WERI-Rb-1 (cell line): ENCODE results near the gene ATXN1.

Experiments
- DNase-seq: peaks from one replicate; pipeline ENCODE4 v3.0.0-alpha.2; 2020
- H3K27ac ChIP-seq: fragments of 250-450 bp; sonication (Bioruptor Pico); 2 replicates; pipeline ENCODE4 v1.5.1; 2020; ENCODE audit warnings: mild to moderate bottlenecking, moderate library complexity
- H3K27me3 ChIP-seq: fragments of 250-450 bp; sonication (Bioruptor Pico); 2 replicates; pipeline ENCODE4 v1.5.1; 2021; ENCODE audit warnings: mild to moderate bottlenecking, low read depth, moderate library complexity; ENCODE audit not compliant: insufficient read depth, severe bottlenecking
- H3K36me3 ChIP-seq: fragments of 250-450 bp; sonication (Bioruptor Pico); 2 replicates; pipeline ENCODE4 v1.5.1; 2020; ENCODE audit warnings: mild to moderate bottlenecking, moderate library complexity
- H3K4me3 ChIP-seq: 2 replicates; pipeline ENCODE4 v1.5.1; 2011; ENCODE audit warnings: low read depth, mild to moderate bottlenecking, control low read depth, low read length
- H3K9me3 ChIP-seq: fragments of 250-450 bp; sonication (Bioruptor Pico); 2 replicates; pipeline ENCODE4 v1.5.1; 2021; ENCODE audit warnings: mild to moderate bottlenecking, moderate library complexity; ENCODE audit not compliant: severe bottlenecking
- TF ChIP-seq, protein P1 (sequence below): IDR thresholded peaks from 2 replicates; pipeline ENCODE4 v1.5.1; 2011; ENCODE audit warnings: low read depth, mild to moderate bottlenecking, control low read depth, inconsistent platforms, low read length

Gene ATXN1

DNA sequence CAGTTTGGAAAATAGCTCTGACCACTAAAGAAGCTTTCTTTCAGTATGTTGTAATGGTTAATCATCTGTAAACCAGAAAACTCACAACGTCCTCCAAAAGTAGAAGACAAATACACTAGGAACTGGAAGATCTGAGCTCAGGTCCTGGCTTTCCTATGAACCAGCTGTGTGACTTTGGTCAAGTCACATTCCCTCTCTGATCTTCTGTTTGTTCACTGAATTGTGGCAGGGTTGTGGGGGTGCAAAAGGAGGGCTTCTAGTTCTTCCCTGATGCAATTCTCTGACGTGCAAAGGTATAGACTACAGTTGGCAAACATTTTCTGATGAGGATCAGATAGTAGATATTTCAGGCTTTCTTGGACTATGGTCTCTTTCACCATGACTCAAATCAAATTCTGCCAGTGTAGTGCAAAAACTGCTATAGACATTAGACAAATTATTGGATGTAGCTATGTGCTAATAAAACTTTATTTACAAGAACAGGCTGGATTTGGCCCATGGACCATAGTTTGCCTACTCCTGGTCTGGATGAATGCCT is 44.9 kb downstream of the ATXN1 start:
- Histone ChIP-seq H3K27me3 (no peaks in the 10 kb centered on the region), H3K4me3 (no peak overlapping the region), H3K9me3 (no peaks in the 10 kb centered on the region), H3K27ac (no peak overlapping the region), H3K36me3 (no peaks in the 10 kb centered on the region)
- TF ChIP-seq, protein P1, sequence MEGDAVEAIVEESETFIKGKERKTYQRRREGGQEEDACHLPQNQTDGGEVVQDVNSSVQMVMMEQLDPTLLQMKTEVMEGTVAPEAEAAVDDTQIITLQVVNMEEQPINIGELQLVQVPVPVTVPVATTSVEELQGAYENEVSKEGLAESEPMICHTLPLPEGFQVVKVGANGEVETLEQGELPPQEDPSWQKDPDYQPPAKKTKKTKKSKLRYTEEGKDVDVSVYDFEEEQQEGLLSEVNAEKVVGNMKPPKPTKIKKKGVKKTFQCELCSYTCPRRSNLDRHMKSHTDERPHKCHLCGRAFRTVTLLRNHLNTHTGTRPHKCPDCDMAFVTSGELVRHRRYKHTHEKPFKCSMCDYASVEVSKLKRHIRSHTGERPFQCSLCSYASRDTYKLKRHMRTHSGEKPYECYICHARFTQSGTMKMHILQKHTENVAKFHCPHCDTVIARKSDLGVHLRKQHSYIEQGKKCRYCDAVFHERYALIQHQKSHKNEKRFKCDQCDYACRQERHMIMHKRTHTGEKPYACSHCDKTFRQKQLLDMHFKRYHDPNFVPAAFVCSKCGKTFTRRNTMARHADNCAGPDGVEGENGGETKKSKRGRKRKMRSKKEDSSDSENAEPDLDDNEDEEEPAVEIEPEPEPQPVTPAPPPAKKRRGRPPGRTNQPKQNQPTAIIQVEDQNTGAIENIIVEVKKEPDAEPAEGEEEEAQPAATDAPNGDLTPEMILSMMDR: no peak
- DNase-seq: no peak

DNA sequence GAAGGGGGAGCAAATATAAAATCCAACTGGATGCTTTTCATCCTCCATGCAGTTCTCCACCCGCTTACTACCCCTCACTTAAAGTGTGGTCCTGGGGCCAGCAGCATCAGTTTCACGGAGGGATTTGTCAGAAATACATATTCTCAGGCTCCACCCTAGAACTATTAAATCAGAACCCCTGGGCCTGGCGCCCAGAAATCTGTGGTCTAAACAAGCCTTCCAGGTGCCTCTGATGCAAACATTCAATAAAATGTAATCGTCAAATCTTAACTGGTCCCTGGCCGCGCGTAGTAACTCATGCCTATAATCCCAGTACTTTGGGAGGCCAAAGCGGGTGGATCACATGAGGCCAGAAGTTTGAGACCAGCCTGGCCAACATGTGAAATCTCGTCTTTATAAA is 47.7 kb downstream of the ATXN1 start:
- no peaks in the 10 kb centered on the region for H3K9me3 ChIP-seq
- no peak overlapping the region for H3K4me3 ChIP-seq
- TF ChIP-seq, protein P1: no peak
- DNase-seq: no peak
- no peaks in the 10 kb centered on the region for H3K36me3 ChIP-seq
- no peaks in the 10 kb centered on the region for H3K27me3 ChIP-seq
- no peak overlapping the region for H3K27ac ChIP-seq

DNA sequence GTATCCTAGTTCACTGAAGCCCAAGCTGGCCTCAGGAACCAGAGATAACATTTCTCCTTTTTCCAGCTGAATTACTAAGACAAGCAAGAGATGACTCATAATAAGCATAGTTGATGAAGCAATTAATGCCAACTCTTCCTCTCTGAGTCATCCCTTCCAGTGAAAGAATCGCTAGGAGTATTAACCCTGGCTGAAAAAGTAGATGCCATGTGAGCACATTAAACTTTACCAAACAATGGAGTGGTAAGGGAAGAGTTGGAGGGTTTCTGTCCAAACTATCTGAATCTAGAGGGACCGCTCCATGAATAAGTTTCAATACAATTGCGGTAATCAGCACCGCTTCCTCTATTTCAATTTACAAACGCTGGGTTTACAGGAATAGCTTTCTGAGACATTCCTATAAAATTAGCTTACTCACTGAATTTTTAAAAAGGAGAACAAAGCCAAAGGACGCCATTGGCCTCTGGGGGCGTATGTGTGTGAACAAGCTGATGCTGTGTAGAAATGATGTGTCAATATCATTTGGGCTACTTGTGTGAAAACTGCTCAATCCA is 48.3 kb downstream of the ATXN1 start:
- H3K27me3 ChIP-seq: no peaks in the 10 kb centered on the region
- TF ChIP-seq, protein P1: no peak
- no peaks in the 10 kb centered on the region for H3K36me3 ChIP-seq
- no peaks in the 10 kb centered on the region for H3K9me3 ChIP-seq
- DNase-seq: no peak
- H3K27ac ChIP-seq: no peak overlapping the region
- no peak overlapping the region for H3K4me3 ChIP-seq

DNA sequence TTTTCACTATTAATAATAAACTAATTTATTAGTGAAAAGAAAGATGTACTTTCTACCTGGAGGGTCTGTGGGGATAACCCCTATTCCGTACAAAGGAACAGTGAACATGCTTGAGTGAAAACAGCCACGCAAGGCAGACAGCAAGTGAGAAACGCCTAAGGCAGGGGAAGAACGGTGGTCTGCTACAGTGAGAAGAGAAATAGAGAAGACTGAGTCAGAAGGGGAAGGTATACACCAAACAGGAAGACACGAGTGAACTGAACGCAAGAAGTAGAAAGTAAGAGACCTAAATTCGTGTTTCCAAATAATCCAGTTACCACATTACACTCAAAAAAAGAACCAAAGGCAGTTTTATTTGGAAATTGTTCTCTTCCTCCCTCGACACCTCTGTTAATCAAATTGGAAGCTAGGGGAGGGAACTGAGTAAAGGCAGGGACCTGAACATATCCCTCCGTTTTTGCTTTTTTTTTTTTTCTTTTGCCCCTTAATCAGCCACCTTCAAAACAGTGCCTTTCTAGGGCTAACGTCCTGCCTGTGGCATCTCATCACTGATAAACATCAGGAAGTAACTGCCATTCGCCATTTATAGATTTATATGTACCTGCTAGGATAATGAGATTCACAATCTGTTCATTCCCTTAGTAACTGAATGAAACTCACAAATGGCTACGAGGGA is 48.9 kb downstream of the ATXN1 start:
- Histone ChIP-seq H3K4me3 (no peak overlapping the region), H3K27ac (no peak overlapping the region)
- no peak for DNase-seq

DNA sequence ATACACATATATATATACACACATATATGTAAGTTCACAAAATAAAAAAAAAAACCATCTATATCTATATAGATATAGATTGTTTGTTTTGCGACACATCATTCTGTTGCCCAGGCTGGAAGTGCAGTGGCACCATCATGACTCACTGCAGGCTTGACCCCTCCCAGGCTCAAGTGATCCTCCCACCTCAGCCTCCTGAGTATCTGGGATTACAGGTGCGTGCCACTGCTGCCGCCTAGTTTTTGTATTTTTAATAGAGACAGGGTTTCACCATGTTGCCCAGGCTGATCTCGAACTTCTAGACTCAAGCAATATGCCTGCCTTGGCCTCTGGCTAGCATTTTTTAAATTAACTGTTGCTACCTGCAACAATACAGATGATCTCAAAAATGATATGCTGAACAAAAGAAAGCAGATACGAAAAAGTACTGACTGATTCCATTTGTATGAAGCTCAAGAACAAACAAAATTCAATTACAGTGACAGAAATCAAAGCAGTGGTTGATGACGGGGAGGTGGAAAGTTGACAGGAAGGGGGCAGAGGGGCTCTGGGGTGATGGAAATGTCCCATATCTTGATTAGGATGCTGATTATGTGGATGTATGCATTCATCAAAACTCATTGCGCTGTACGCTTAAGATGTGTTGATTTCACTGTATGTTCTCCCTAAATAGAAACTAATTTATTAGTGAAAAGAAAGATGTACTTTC is 49.6 kb downstream of the ATXN1 start:
- Histone ChIP-seq H3K9me3 (no peaks in the 10 kb centered on the region), H3K4me3 (no peak overlapping the region), H3K27me3 (no peaks in the 10 kb centered on the region), H3K36me3 (no peaks in the 10 kb centered on the region), H3K27ac (no peak overlapping the region)
- DNase-seq: no peak
- TF ChIP-seq, protein P1: no peak

More for the DNA sequence above, 48.9 kb downstream of the ATXN1 start:
- no peaks in the 10 kb centered on the region for H3K36me3 ChIP-seq
- H3K27me3 ChIP-seq: no peaks in the 10 kb centered on the region
- no peaks in the 10 kb centered on the region for H3K9me3 ChIP-seq
- TF ChIP-seq, protein P1: no peak
